GM12874 (cell line): Measurements from ENCODE around the gene MLF1.

Experiments
- TF ChIP-seq, protein P1 (sequence below): IDR thresholded peaks from 2 replicates; pipeline ENCODE4 v1.5.1; 2011; ENCODE audit warnings: low read depth, mild to moderate bottlenecking, control low read depth, low read length, moderate library complexity; ENCODE audit not compliant: insufficient read depth

The MLF1 gene

DNA sequence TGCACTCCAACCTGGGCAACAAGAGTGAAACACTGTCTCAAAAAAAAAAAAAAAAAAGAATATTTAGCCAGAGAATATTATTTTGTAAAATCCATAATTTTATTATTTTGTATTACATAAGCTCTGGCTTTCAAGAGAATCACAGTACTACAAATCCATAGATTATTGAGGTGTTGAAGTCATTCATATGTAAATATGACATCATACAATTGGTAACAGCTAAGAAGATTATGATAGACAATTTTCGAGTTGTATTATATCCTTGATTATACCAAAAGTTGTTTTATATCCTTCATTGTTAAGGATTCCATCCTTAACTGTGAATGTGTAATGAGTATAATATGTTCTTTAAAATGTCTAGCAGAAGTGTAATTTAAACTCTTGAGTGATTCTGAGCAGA lies 3.7 kb downstream of the MLF1 start:
- TF ChIP-seq, protein P1, sequence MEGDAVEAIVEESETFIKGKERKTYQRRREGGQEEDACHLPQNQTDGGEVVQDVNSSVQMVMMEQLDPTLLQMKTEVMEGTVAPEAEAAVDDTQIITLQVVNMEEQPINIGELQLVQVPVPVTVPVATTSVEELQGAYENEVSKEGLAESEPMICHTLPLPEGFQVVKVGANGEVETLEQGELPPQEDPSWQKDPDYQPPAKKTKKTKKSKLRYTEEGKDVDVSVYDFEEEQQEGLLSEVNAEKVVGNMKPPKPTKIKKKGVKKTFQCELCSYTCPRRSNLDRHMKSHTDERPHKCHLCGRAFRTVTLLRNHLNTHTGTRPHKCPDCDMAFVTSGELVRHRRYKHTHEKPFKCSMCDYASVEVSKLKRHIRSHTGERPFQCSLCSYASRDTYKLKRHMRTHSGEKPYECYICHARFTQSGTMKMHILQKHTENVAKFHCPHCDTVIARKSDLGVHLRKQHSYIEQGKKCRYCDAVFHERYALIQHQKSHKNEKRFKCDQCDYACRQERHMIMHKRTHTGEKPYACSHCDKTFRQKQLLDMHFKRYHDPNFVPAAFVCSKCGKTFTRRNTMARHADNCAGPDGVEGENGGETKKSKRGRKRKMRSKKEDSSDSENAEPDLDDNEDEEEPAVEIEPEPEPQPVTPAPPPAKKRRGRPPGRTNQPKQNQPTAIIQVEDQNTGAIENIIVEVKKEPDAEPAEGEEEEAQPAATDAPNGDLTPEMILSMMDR = no peak

DNA sequence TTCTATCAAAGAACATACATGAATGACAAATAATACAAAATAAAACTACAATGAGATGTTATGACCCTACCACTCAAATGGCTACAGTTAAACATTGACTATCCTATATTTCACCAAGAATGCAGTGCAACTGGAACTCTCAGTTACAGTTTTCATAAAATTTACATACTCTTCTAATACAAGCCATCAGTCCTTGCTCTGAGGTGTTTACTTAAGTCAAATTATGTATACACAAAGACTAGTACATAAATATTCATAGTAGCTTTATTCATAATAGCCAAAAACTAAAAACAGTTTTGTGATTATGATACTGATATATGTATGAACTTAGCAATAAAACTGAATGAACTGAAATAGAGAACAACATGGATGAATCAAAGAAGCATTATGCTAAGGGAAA lies 19.2 kb downstream of the MLF1 start:
- TF ChIP-seq, protein P1 = no peak

DNA sequence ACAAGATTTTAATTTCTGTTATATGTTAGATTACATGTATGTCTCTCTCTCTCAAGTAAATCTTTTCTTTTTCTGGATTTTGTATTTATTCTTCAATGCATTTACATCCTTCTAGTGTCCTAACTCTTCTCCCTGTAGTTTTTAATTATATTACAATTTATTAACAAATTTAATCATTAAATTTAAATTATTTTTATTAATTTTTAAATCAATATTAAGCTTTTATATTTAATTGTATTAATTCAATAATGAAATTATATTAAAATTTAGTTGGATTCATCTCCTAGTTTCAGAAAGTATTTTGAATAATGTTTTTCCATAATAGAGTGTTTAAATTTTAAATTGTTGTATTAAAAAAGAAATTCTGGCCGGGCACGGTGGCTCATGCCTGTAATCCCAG lies 29.8 kb downstream of the MLF1 start:
- TF ChIP-seq, protein P1 = no peak

- TF ChIP-seq, protein P1 = no peak
Measured at GRCh38 chr3:158602227-158602626, 31.2 kb downstream of the MLF1 start.

DNA sequence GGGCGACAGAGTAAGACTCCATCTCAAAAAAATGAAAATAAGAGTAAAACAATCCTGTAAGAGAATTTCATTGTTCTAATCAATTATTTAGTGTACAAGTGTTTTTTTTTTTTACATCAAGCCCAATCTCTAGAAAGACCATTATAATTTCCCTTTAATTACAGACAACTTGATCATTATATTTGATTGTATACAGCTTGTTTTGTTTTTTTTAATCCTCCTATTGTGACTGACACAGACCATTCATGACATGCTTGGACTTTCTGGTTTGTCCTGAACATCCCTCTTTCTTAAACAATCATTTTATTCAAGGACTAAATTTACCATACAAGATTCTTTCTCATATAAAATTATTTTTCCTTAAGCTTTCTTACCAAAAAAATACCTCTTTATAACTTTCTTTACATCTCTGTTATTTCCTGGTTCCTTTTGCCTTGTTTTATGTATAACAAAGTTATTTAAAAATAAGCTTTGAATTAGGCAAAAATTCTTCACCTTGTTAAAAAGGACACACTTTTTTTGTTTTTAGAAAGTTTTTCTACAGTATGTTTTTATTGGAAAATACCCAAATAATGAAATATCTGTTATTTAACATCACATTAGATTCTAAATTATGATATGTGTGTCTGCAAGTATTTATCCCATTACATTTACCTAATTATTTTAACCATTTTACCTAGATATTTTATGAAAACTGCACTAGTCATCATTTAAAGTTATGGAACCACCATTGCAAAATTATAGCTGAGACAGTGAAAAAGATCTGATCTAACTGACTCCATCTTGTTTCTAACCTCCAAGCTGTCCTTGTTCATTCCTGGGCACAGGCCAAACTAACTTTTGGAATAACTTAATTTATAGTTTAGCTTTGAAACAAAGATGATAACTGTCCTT lies 47.2 kb downstream of the MLF1 start:
- TF ChIP-seq, protein P1 = no peak

GRCh38 chr3:158625881-158626280 lies 54.9 kb downstream of the MLF1 start:
- TF ChIP-seq, protein P1 = no peak

GRCh38 chr3:158631981-158632380 lies 61.0 kb downstream of the MLF1 start:
- TF ChIP-seq, protein P1 = no peak
